ENCODE measurements around the gene AMN. TPM values are rescaled to one million over a fixed set of nuclear protein-coding genes. Genes with fewer than 3 reads are reported as not detected.
A peak's percentile ranks its signal among the peaks of the same experiment; 100 is the strongest.

AMN gene
- polyA plus RNA-seq, 3 donors: 0.09 TPM; not detected in 2

DNA sequence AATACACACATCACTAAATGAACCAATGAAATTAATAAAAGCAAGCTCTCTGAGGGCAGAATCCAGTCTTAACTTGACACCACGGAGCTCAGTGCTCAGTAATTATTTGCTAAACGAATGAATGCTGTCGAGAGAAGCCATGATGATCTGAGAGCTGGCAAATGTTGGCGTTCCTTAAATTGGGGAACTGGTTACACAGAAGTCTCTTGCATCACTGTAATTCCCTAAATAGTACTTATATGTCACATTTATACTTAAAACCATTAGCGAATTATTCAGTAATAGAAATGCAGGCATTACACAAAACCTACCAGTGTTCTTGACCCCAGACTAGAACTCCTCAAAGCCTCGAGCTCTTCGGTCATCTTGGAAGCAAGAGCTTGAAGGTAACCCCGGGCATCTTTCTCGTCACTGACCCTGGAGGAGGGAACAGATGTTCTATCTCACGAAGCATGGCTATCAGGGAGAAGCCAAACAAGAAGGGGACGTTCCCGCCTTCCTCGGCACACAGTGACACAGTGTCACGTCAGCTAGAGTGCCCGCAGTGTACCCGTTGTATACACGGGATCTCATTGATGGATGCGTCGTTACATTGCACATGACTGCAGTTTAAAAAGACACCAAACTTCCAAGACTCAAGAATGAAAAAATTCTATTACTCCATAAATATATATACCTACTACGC lies 43.6 kb downstream of the AMN start:
- peaks cover 11% of the 10 kb centered on the region for H3K4me1 Mint-ChIP-seq
- no peak overlapping the region for H3K9ac ChIP-seq (ENCODE audit: insufficient read depth, low read length, poor library complexity, severe bottlenecking)
- H3K79me2 ChIP-seq (ENCODE audit: insufficient read depth, low read length): no peaks in the 10 kb centered on the region

DNA sequence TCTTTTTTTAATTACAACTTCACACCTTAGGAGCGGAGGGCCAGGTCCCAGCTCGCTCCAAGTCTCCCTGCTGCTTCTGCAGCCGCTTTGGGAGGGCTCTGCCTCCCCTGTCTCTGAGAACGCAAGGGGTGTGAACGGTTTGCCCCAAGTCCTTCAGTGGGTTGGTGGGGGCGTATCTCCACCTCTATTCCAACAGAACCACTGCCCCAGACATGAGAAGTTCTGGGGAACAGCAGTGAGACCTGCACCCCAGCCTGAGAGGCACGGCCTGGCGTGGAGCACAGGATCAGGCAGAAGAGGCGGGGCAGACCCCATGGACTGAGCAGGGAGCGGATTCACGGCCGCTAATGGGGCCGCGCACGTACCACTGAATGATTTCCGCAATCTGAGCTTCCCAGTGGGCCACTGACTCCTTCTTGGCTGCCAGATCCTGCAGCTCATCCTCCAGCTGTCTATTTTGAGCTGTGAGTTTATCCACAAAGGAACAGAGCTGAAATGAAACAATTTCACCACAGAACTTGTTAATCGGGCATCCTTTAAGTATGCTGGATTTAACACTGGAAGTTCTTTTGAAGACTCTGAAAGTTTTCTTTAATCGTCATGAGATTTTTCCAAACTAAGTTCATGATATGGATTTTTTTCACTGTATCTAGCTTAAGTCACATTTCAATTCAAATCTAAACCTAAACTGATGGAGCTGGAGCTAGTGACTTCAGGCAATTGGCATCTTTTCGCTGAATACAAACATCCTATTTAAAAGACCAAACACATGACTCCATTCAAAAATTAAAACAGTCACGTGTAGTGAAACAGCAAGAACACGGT lies 44.4 kb downstream of the AMN start:
- 96% methylated on average over 13 of the region's 21 CpGs for WGBS (ENCODE audit: insufficient coverage)
- Histone ChIP-seq H2AFZ (ENCODE audit: insufficient read depth, low read depth, low read length, poor library complexity, severe bottlenecking) (no peak overlapping the region), H3K9ac (ENCODE audit: insufficient read depth, low read length, poor library complexity, severe bottlenecking) (no peak overlapping the region), H3K27ac (ENCODE audit: low read depth in 1 of 2, low read length in 2 of 2) (no peak overlapping the region), H3K9me3 (replicated peaks in 1 of 2; ENCODE audit: control insufficient read depth in 1 of 2, insufficient read depth in 1 of 2, low read length in 2 of 2) (no peaks in the 10 kb centered on the region), H3K4me2 (replicated peaks; ENCODE audit: extremely low read depth, low read length, poor library complexity, severe bottlenecking) (no peak overlapping the region), H3K4me3 (replicated peaks in 1 of 3; ENCODE audit: low read depth in 2 of 3, low read length in 3 of 3) (no peak overlapping the region), H3K36me3 (replicated peaks in 1 of 2; ENCODE audit: control insufficient read depth in 1 of 2, insufficient read depth in 2 of 2, low read length in 2 of 2) (peaks cover 34 to 95% of the 10 kb centered on the region in 2 donors), H3K4me1 (ENCODE audit: control insufficient read depth in 1 of 2, insufficient read depth in 2 of 2, low read length in 2 of 2) (no peaks in the 10 kb centered on the region), H3K27me3 (ENCODE audit: control insufficient read depth in 2 of 2, insufficient read depth in 2 of 2, low read length in 2 of 2) (no peaks in the 10 kb centered on the region), H3K79me2 (ENCODE audit: insufficient read depth, low read length) (no peaks in the 10 kb centered on the region), H4K20me1 (ENCODE audit: insufficient read depth, low read length) (no peaks in the 10 kb centered on the region)
- peaks cover 0 to 6% (median 3%) of the 10 kb centered on the region in 3 donors for H3K27me3 Mint-ChIP-seq (ENCODE audit: low read depth in 3 of 3)
- TF ChIP-seq, protein P1, sequence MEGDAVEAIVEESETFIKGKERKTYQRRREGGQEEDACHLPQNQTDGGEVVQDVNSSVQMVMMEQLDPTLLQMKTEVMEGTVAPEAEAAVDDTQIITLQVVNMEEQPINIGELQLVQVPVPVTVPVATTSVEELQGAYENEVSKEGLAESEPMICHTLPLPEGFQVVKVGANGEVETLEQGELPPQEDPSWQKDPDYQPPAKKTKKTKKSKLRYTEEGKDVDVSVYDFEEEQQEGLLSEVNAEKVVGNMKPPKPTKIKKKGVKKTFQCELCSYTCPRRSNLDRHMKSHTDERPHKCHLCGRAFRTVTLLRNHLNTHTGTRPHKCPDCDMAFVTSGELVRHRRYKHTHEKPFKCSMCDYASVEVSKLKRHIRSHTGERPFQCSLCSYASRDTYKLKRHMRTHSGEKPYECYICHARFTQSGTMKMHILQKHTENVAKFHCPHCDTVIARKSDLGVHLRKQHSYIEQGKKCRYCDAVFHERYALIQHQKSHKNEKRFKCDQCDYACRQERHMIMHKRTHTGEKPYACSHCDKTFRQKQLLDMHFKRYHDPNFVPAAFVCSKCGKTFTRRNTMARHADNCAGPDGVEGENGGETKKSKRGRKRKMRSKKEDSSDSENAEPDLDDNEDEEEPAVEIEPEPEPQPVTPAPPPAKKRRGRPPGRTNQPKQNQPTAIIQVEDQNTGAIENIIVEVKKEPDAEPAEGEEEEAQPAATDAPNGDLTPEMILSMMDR (IDR thresholded peaks at IDR 0.05): no peak
- intact Hi-C loops (cut with micrococcal nuclease): no loop called here
- H3K4me1 Mint-ChIP-seq: peaks cover 11% of the 10 kb centered on the region
- no peak overlapping the region for H3K4me3 Mint-ChIP-seq
- peaks cover 0 to 3% (median 0%) of the 10 kb centered on the region in 7 donors for H3K9me3 Mint-ChIP-seq
- DNase-seq: no peak
- H3K27ac Mint-ChIP-seq: no peak overlapping the region
- peaks cover 72 to 91% of the 10 kb centered on the region in 2 donors for H3K36me3 Mint-ChIP-seq

More for the DNA sequence above, 43.6 kb downstream of the AMN start:
- Mint-ChIP-seq H3K36me3 (peaks cover 68 to 90% of the 10 kb centered on the region in 2 donors), H3K9me3 (peaks cover 0 to 3% (median 0%) of the 10 kb centered on the region in 7 donors), H3K4me3 (no peak overlapping the region), H3K27me3 (ENCODE audit: low read depth in 3 of 3) (peaks cover 0 to 6% (median 3%) of the 10 kb centered on the region in 3 donors), H3K27ac (peak overlapping the region in 5 of 7 donors; percentile 18 to 66 (median 51))
- DNase-seq: peak; percentile 12 to 32 (median 13)
- no peak overlapping the region for H3K27ac ChIP-seq (ENCODE audit: low read depth in 1 of 2, low read length in 2 of 2)
- no peak overlapping the region for H3K4me2 ChIP-seq (replicated peaks; ENCODE audit: extremely low read depth, low read length, poor library complexity, severe bottlenecking)
- TF ChIP-seq, protein P1 (IDR thresholded peaks at IDR 0.05): no peak
- intact Hi-C loops (cut with micrococcal nuclease): no loop called here
- 87% methylated on average over 16 of the region's 20 CpGs for WGBS (ENCODE audit: insufficient coverage)
- H3K4me1 ChIP-seq (ENCODE audit: control insufficient read depth in 1 of 2, insufficient read depth in 2 of 2, low read length in 2 of 2): no peaks in the 10 kb centered on the region
- H3K4me3 ChIP-seq (replicated peaks in 1 of 3; ENCODE audit: low read depth in 2 of 3, low read length in 3 of 3): no peak overlapping the region
- H3K9me3 ChIP-seq (replicated peaks in 1 of 2; ENCODE audit: control insufficient read depth in 1 of 2, insufficient read depth in 1 of 2, low read length in 2 of 2): no peaks in the 10 kb centered on the region
- no peak overlapping the region for H2AFZ ChIP-seq (ENCODE audit: insufficient read depth, low read depth, low read length, poor library complexity, severe bottlenecking)
- peaks cover 27 to 88% of the 10 kb centered on the region in 2 donors for H3K36me3 ChIP-seq (replicated peaks in 1 of 2; ENCODE audit: control insufficient read depth in 1 of 2, insufficient read depth in 2 of 2, low read length in 2 of 2)
- H4K20me1 ChIP-seq (ENCODE audit: insufficient read depth, low read length): no peaks in the 10 kb centered on the region
- H3K27me3 ChIP-seq (ENCODE audit: control insufficient read depth in 2 of 2, insufficient read depth in 2 of 2, low read length in 2 of 2): no peaks in the 10 kb centered on the region

Measured in CD14-positive monocyte (primary cell).